Eye (tissue), 1 donor: ENCODE measurements around the gene ADAMTSL3.

ENCODE experiments used
- DNase-seq: peaks from one replicate; pipeline ENCODE4 v3.0.0-alpha.2; 2015

ADAMTSL3 gene

DNA sequence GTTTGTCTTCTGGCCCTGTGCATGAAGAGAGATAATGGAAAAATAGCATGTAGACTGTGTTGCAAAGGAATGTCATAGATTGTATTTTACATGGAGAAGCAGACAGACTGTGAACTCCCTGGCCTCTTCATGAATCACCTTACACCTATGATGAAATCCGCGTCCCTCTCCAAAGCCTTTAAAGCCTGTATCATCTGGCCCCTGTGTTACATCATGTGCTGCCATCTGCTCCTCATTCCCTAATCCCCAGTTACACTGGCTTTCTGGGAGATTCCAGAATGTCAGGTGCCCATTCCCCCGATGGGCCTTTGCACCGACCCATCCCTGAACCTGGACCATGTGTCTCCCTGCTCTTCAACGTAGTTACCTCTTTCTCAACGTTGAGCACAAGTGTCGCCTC is 190.8 kb downstream of the ADAMTSL3 start:
- DNase-seq = no peak

DNA sequence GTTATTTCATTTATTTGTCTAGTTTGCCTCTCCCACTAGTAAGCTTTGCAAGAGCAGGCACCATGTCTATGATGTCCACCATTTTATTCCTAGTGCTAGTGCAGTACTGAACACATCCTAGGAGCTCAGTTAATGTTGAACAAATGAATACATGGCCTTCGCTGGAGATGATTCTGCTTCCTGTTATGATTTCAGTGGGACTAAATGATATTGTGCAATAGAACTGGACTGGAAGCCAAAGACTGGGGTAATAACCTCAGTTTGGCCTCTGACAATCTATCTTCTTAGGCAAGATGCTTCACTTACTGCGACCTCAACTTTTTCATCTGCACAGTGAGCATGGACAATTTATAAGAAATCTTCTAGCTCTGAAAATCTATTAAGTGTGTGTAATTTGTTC is 191.3 kb downstream of the ADAMTSL3 start:
- DNase-seq = no peak

DNA sequence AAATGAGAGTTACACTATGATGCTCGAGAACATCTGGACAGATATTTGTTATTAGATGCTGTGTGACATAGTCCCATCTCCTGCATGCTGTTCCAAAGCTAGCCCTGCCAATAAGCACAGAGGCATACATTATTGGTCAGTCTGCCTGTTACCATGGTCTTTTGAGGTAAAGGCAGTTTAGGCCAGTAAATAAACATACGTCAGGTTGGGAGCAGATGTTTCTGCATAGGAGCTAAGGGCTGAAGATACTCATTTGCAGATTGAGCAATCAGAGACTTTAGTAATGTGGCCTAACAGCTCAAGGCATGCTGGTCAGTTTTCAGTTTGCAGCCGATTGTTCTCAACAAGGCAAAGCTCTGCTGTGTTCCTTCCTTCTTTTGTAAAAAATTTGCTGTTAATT is 192.9 kb downstream of the ADAMTSL3 start:
- DNase-seq = no peak

DNA sequence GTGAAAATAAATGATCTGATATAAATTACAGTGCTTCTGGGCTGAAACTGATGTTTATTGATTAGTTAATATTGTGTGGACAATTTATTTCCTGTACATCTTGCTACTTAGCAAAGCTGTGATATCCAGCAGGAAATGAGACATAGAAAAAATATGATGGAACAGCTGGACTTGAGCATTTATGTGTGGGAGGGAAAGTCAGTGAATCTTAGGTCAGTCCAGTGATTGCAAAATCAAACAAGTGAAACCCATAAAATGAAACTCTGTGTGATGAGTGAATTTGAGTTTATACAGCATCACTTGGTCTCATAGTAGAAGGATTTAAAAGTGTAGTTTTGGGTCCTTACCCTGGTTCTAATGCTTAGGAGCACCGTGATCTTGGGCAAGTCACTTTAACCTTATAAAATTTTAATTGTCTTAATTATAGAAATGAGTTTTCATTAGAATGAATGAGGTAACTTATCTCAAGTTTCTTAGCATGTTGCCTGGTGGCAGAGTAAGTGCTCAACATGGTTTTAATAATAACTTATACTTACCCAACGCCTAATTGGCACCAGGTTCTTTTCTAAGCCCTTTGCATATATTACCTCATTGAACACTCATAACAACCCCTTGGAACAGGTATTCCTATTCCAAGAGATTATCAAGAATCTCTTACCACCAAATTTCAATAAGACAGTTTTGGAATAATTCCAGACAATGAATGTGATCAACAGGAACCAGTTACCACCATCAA is 194.6 kb downstream of the ADAMTSL3 start:
- no peak for DNase-seq

DNA sequence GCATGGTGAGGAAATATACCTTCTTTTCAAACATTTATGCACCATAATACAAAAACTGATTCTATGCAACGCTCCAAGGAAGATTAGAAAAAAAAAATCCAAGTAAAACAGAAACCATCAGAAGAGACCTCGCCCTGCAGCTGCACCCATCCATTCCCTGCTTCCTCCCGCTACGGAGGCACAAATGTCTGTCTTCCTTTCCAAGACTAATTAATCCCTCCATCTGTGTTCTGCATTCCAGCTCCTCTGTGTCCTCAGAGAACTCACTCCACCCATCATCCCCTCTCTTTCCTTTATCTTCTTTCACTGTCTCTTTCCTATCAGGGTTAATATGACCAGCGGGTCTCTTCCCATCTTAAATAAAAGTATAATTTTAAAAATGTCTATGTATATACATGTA is 196.1 kb downstream of the ADAMTSL3 start:
- no peak for DNase-seq

DNA sequence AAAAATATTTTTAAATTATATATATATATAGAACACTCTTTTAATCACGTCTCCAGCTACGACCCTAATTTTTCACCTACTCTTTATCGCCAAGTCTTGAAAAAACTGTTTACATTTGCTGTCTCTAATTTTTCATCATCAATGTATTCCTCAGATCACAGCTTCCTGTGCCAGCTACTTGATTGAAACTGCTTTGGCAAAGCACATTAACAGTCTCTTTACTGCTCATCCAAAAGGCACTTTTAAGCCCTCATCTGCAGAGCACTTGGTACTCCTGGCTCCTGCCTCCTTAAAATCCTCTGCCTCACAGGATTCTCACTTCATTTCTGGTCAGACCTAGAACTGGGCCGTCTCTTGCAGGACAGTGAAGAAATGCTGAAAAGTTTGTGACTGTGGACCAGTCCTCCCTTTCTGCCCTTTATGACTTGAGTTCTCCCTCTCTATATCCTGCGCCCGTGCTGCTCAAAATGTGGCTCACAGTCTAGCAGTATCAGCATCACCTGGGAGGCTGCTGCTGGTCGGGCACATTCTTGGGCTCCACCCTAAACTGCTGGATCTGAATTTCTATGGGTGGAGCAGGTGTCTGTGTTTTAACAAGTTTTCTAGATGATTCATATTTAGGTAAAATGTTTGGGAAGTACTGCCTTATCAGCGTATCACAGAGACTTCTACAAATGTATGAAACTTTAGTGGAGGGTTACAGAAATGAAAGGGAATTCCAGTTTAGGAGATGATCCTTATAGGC is 196.8 kb downstream of the ADAMTSL3 start:
- DNase-seq = no peak

DNA sequence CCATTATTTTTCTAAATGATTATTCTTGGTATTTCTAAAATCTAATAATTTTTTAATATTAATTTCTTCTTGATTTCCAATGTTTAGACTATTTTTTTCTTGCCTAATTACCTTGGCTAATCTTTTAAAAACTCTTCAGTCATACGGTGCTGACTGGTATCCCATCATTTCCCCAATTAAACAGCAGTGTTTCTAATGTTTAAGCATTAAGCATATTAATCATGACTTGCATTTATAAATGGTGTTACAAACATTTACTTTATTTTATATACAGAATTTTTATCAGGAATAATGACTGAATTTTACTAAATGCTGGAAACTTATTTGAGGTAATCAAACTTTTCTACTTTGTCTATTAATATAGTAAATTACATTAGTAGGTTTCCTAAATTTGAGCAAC is 199.3 kb downstream of the ADAMTSL3 start:
- DNase-seq = no peak

DNA sequence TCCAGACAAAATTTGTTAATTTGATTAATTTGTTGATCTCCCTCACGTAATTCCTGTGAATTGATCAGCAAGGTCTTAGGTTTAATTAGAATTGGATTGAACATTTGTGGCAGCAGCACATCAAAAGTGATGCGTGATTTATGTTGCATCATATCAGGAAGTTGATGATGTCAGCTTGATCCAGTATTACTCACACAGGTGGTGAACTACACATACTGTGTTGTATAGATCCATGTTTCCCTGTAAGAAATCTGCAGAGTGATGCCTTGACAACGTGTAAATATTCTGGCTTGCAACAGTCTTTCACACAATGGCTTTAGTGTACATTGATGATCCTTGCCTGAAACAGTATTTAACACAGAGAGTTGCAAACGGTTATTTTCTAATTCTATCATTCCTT is 200.4 kb downstream of the ADAMTSL3 start:
- DNase-seq = no peak

DNA sequence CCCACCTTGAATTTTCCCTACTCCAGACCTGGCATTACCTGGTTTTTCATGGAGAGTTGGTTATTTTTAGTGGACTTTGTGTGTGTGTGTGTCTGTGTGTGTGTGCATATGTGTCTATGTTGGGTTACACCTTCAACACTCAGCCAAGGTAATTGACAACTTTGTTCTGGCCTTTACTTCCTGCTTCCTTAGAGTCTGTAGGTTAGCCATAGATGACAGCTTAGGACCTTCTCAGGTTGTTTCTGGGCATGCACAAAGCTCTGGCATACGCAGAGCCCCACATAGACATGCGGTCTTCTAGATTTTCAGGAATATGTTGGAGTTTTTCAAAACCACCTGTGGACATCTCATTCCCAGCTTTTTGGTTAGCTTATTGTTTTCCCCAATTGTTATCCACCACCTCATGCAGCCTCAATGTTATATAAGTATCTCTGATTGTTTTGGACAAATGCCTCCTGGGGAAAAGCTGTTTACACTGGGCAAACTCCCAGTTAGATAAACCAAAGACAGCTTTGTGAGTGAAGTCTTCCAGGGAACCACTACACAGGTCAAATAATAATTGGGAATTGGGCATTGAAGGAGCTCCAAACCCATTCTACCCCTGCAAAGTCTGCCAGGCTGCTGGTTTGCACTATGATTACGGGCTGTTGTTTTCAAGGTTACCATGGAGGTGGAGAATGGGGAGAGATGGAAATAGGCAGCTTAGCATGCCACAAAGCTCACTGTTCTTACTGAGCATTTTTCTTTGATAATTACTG is 201.2 kb downstream of the ADAMTSL3 start:
- DNase-seq = no peak

DNA sequence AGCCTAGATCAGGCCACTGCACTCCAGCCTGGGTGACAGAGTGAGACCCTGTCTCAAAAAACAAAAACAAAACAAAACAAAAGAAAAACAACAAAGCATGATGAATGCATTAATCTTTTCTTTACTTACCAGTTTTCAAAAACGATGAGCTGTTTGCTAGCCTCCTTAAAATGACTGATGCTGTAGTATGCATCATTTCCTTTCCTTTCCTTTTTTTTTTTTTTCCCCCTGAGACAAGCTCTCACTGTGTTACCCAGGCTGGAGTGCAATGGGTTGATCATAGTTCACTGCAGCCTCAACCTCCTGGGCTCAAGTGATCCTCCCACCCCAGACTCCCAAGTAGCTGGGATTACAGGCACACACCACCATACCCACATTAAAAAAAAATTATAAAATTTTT is 202.0 kb downstream of the ADAMTSL3 start:
- no peak for DNase-seq

DNA sequence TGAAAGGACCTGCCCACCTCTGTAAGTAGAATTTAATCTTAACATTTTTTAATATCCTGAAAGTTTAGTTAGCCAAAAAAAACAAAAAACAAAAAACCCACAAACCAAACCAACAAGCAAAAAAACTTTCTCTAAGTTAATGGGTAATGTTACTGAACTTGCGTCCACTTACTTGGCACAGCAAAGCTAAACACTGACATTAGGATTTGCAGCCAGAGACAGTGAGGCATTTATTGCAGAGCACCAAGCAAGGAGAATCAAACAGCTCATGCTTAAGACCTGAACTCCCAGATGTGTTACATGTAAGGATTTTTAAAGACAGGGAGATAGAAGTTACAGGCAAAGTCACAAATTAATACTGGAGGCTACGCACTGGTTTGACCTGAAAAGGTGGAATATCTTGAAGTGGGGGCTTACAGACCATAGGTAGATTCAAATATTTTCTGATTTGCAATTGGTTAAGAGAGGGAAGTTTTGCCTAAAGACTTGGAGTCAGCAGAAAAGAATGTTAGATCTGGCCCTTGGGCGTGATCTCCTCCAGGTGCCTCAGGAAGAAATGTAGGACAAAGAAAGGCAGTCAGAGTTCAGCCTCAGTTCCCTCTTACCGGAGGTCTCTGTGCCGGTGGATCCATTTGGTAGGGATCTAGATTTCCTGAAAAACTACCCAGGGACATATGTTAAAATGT is 205.0 kb downstream of the ADAMTSL3 start:
- no peak for DNase-seq

DNA sequence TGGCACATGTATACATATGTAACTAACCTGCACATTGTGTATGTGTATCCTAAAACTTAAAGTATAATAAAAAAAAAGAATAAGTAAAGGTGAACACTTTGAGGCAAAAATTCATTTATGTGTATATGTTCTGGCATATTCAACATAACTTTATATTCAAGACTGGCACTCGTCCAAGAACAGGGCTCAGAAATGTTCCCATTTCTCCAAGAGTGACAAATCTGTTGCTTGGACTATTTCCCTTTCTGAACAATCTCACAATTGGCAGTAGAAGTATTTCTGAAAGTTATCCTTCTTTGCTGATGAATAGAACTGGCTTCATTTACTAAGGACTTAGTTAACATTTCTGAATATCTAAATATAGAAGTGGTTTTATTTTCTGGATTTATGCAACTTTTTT is 212.8 kb downstream of the ADAMTSL3 start:
- no peak for DNase-seq

DNA sequence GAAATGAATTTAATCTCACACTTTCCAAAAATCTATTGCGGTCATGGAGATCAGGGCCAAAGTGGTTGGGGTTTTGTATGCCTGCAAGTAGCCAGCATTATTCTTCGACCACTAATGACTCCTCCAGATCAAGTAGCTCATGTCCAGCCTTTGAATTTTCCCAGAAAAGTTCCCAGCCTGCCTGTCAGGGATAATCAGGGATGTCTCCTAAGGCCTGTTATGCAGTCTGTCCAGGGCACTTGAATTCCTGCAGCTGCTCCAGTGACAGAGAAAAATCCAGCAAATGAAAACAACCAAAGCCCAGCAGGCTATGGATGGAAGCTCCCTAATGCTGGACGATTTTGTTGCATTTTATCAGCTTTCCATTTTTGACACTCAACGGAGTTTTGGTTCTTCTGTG is 215.4 kb downstream of the ADAMTSL3 start:
- peak; percentile 45 for DNase-seq

DNA sequence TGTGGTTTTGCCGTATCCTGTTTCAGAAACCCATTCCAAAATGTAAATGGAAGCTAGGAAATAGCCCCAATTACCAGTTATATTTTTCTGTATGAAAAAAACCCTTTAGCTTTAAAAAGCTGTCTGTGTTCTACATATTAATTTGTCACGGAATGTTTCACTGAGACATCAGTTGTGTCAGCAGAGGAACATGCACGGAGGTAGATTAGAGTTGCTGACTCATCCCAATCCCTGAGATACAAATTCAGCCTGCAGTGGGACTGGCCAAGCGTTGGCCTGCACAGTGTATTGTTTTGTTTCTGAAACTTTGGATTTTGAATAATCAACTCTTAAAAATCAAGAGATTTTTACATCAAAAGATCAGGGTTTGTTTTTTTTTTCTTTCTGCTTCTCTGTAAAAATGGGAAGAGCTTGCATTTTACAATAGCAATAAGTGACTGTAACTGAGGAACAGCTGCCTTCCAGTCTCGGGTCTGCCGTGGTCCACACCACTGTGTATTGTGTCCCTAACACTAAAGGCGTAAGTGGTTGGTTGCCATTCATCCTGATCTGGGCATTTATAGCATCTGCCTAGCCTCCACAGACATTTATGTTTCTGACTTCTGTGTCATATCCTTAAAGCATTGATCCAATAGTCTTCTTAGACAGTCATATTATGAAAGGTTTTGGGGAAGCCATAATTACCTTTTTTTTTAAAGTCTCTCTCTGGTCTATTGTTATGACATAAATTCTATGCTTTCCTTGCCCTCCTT is 218.1 kb downstream of the ADAMTSL3 start:
- DNase-seq = no peak

DNA sequence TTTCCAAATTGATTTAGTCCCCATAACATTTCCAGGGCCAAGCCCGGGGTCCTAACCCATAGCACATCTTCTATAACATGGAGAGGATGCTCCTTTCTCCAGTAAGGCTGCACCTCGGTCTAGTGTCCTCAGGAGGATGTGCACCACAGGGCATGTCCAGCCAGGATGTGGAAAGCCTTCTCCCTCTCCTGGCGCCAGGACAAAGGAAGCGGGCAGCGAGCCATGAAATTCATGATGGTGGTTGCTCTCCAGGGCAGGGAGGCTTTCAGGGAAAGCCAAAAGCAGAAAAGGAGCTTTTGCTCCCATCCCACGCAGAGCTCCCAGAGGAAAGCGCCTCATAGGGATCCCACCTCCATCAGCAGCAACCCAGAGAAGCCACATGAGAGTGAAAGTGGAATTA is 220.0 kb downstream of the ADAMTSL3 start:
- no peak for DNase-seq

DNA sequence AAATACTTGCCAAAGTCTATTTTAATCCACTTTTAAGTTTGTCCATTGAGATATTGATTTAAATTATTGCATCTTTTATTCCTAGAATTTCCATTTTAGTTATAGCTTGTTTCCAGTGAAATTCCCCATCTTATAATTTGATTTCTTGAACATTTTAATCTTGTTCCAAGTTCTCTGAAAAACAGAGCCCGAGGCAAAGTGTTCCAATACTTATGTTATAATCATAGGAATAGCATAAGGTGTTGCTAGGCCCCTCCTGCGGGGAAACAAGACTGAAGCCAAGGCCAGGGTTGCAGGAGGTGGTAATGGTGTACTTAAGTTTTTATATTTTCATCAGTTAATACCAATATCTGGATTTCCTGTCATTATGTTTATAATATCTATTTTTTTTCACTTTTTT is 226.6 kb downstream of the ADAMTSL3 start:
- no peak for DNase-seq

DNA sequence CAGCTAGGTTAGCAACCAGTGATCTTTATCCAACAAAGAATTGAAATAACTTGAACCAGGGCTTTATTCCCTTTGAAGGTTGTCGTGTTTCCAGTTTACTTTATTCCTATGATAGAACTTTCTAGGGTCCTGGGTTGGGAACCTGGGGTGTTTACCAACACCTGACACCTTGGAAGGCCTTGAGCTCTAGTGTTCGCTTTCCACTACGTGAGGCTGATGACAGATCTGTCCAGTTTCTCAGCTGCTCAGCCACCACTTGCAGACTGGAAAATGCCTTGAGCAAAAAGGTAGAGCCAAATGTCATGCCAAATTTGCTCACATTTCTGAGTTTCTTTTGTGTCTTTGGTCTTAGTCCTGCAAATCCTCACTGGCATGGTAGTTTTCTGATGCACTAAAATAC is 227.2 kb downstream of the ADAMTSL3 start:
- no peak for DNase-seq

DNA sequence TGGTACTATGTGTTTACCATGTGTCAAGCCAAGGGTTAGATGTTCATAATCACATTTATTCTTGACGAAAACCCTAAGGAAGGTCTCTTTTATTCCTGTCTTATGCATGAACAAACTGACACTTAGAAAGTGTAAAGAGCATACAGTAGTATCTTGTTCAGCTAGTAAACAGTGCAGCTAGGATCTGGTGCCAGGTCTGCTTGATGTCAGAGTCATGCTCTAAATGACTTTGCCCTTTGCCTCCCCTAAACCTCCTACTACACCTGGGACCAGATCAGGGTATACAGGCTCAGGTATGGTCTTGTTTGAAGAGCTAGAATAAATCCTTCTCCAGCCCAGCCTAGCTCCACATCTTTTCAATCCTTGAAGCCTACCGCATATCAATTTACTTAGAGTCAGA is 232.4 kb downstream of the ADAMTSL3 start:
- no peak for DNase-seq

DNA sequence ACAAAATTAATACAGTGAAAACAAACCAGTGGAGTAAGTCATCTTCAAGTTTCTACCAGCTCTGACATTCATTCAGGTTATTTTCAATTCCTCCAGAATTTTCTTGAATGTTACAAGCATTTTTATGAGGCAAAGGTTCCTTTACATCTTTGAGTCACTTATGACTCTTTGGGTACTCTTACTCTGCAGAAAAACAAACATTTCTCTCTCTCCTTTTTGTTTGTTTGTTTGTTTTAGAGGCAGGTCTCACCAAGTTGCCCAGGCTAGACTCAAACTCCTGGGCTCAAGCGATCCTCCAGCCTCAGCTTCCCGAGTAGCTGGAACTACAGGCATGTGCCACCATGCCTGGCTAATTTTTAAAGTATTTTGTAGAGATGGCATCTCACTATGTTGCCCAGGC is 233.5 kb downstream of the ADAMTSL3 start:
- DNase-seq = no peak

DNA sequence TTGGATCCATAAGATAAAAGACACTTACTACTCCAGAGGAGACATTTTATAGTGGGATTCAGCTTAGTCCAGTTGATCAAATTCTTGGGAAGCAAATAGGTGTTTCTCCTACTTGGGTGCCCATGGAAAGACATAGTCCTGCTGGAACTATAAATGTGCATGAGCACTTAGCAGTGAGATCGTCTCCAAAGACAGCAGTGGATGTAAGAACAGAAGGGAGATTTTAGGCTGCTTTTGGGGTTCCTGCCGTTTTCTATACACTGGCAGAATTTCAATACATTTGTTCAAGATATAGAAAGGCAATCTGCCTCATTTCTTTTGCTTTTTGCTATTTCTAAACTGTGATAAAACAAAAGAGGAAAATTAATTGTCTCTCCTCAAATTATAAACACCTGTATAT is 234.0 kb downstream of the ADAMTSL3 start:
- DNase-seq = no peak

DNA sequence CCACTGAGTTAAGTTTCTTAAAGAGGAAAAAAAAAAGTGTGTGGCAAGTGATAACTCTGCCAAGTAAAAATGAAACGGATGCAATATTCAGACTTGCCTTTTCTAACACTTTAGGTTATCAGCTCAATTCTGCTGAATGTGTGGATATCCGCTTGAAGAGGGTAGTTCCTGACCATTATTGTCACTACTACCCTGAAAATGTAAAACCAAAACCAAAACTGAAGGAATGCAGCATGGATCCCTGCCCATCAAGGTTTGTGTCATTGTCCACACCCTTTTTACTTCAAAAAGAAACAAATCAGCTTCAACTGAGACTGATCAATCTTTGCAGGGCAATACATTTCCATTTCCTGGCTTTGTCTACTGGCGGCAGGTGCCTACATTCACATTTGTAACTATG is 236.1 kb downstream of the ADAMTSL3 start:
- no peak for DNase-seq

DNA sequence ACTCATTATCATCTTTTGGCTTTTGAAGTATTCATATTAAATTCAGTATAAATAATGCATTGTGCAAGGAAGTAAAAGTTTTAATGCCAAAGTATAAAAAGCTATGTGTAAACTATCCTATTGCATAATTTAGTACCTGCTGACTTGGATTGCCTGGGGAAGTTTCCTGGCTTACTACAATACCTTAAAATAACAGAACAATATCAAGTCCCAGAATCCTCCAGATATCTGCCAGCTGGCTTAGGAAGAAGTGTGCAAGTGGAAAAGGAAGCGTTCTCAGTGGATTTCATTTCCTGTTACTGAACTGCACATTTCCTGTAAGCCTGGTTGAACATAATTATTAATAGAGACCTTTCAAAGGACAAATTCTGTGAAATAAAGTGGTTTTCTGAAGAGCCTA is 236.7 kb downstream of the ADAMTSL3 start:
- DNase-seq = no peak

DNA sequence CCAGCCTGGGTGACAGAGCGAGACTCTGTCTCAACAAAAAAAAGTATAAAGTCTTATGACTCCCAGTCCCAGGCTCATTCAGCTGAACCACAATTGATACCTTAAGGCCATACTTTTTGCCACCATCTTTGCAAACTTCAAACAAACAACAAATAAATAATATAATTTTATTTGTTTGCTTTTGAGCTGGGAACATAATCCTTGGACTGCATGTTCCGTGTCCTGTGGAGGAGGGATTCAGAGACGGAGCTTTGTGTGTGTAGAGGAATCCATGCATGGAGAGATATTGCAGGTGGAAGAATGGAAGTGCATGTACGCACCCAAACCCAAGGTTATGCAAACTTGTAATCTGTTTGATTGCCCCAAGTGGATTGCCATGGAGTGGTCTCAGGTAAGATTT is 238.6 kb downstream of the ADAMTSL3 start:
- DNase-seq = no peak
